Measurements from ENCODE around the gene AK9.
"Not testable (repeated sequence)": the region's sequence is repeated elsewhere in the genome, so short reads cannot be mapped to it uniquely, and the experiment has no call there.

The AK9 gene

DNA sequence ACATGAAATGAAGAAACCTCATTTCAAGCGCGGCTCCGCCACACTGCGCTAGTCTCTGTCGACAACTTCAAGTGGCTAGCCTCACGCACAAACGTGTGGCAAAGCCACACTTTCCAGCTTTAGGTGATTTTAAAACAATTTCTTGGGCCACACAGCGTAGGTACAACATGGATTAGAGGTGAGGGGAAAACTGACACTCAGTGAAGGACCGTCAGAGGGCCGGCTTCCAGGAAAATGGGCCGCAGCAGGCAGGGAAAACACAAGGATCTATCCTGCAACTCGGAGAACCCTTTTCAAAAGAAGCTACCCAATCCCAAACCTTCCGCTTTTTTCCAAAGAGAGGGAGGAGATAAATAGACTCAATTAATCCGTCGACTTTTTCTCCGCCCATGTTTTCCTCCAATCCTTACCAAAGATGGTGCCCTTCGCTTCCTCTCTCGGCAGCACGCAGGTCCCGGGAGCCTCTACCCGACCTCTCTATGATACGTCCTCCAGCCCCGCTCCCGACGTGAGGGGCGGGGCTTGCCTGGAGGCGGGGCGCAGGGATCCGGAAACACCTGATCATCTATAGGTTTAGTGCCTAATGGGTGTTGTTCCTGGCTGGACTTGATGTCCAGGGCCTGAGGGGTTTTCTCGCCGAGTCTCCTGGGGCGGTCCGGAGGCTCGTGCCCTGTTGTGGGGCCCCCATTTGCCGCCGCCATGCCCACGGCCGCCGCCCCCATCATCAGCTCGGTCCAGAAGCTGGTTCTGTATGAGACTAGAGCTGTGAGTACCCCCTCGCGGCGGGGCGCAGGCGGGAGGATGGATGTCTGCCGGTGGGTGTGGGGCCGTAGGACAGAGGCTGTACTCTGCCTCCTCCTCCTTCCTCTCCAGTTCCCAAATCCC lies at the start of gene AK9, which contains the start of gene FIG4:
Gene AK9, minus strand, starts transcription at position 466 of the 885 bp plus-strand sequence. CDS start 15,457 bp downstream, outside the sequence.
Gene FIG4, plus strand, starts transcription at position 560 of the 885 bp plus-strand sequence. Its CDS starts 140 bp downstream, at position 700.
- TF ChIP-seq, protein P1, sequence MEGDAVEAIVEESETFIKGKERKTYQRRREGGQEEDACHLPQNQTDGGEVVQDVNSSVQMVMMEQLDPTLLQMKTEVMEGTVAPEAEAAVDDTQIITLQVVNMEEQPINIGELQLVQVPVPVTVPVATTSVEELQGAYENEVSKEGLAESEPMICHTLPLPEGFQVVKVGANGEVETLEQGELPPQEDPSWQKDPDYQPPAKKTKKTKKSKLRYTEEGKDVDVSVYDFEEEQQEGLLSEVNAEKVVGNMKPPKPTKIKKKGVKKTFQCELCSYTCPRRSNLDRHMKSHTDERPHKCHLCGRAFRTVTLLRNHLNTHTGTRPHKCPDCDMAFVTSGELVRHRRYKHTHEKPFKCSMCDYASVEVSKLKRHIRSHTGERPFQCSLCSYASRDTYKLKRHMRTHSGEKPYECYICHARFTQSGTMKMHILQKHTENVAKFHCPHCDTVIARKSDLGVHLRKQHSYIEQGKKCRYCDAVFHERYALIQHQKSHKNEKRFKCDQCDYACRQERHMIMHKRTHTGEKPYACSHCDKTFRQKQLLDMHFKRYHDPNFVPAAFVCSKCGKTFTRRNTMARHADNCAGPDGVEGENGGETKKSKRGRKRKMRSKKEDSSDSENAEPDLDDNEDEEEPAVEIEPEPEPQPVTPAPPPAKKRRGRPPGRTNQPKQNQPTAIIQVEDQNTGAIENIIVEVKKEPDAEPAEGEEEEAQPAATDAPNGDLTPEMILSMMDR (IDR thresholded peaks at IDR 0.05; ENCODE audit: borderline replicate concordance, control extremely low read depth, extremely low read depth, insufficient read depth, missing control alignments), result no peak
- DNase-seq (ENCODE audit: low spot score), result peak; percentile 91
- in situ Hi-C loops (cut with MboI; ENCODE audit: low sequenced_read_pairs, unreplicated experiment), result no loop called here

DNA sequence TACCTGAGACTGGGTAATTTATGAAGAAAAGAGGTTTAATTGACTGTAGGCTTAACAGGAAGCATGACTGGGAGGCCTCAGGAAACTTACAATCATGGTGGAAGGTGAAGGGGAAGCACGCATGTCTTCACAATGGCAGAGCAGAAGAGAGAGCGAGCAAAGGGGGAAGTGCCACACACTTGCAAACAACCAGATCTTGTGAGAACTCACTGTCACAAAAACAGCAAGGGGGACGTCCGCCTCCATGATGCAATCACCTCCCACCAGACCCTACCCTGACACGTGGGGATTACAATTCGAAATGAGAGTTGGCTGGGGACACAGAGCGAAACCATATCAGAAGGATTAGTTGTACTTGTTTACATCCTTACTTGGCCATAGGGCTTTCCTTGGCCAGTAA lies 49.8 kb upstream of the AK9 start:
- in situ Hi-C loops (cut with MboI; ENCODE audit: low sequenced_read_pairs, unreplicated experiment), result no loop called here
- DNase-seq (ENCODE audit: low spot score), result no peak
- TF ChIP-seq, protein P1 (IDR thresholded peaks at IDR 0.05; ENCODE audit: borderline replicate concordance, control extremely low read depth, extremely low read depth, insufficient read depth, missing control alignments), result no peak

DNA sequence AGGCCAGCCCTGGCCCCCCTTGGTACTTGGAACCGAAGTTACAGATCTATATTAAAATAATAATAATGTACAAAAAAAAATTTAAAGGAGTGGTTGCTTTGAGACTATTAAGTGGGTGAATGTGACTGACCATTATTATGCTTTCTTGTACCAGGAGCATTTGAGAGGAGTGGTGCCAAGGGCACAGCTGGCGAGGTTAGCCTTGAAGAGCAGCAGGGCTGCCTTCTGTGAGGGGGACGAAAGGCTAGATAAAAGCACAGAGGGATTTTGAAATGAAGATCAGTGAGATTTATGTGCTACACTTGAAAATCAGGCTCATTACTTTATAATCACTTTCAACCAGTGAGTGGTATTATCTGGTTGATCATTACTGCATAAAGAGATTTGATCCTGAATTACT lies 48.7 kb upstream of the AK9 start:
- DNase-seq (ENCODE audit: low spot score), result no peak
- in situ Hi-C loops (cut with MboI; ENCODE audit: low sequenced_read_pairs, unreplicated experiment), result no loop called here
- TF ChIP-seq, protein P1 (IDR thresholded peaks at IDR 0.05; ENCODE audit: borderline replicate concordance, control extremely low read depth, extremely low read depth, insufficient read depth, missing control alignments), result no peak

DNA sequence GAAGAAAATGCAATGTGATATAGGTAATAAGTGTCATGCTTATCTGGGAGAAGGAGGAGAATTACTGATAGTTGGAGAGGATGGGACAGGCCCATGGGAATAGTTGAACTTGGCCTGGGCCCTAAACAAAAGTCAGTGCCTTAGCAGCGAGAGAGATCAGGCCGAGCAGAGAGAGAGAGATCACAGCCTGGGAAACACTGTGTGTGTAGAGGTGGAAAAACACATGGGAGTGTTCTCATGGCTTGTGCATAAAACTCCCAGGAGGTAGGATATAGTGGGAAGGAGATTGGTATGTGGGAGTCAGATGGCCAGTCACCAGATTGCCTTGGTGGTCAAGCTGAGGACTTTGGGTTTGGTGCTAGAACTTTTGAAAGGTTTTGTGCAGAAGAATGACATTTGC lies 47.7 kb upstream of the AK9 start:
- TF ChIP-seq, protein P1 (IDR thresholded peaks at IDR 0.05; ENCODE audit: borderline replicate concordance, control extremely low read depth, extremely low read depth, insufficient read depth, missing control alignments), result no peak
- no peak for DNase-seq (ENCODE audit: low spot score)
- in situ Hi-C loops (cut with MboI; ENCODE audit: low sequenced_read_pairs, unreplicated experiment), result no loop called here

DNA sequence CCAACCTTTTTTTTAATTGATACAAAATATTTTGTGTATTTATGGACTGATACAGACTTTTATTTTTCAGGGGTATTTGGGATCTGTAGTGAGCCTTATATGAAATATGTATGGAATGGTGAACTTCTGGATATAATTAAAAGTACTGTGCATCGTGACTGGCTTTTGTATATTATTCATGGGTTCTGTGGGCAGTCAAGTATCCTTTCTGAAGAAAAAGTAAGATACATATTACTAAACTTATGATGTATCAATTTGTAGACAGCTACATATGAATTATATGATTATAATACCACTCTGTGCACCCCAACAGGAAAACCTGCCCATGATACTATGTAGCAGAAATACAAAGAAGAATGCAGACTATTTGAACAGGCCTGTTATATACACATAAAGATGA lies 47.3 kb upstream of the AK9 start:
- no peak for DNase-seq (ENCODE audit: low spot score)
- in situ Hi-C loops (cut with MboI; ENCODE audit: low sequenced_read_pairs, unreplicated experiment), result no loop called here
- TF ChIP-seq, protein P1 (IDR thresholded peaks at IDR 0.05; ENCODE audit: borderline replicate concordance, control extremely low read depth, extremely low read depth, insufficient read depth, missing control alignments), result no peak

DNA sequence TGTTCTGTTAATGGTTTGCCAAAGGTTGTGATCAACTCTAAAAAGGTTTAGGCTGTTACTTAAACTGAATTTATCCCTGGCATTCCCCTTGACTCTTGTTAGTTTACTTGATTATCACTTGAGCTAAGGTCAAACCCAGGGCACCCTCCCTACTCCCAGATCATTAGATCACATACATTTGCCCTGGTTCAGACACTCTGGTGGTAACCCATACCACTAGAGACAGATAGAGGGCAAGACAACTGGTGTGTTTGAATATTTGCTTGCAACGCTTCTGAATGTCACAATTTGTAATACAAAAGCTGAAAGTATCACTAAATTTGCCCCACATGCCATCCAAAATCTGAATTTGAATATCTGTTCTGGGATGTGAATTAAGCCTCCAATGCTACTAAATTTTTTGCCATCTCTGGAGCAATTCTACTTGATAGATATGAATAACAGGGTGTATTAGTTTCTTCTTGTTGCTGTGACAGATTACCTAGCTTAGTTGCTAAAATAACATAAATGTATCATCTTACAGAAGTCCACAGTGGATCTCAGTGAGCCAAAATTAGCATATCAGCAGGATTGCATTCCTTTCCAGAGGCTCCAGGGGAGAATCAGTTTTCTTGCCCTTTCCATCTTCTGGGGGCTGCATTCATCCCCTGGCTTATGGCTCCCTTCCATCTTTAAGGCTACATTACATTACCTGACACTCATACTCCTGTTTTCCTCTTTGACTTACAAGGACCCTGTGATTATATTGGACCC lies 45.4 kb upstream of the AK9 start:
- in situ Hi-C loops (cut with MboI; ENCODE audit: low sequenced_read_pairs, unreplicated experiment), result no loop called here
- TF ChIP-seq, protein P1 (IDR thresholded peaks at IDR 0.05; ENCODE audit: borderline replicate concordance, control extremely low read depth, extremely low read depth, insufficient read depth, missing control alignments), result no peak
- DNase-seq (ENCODE audit: low spot score), result no peak

DNA sequence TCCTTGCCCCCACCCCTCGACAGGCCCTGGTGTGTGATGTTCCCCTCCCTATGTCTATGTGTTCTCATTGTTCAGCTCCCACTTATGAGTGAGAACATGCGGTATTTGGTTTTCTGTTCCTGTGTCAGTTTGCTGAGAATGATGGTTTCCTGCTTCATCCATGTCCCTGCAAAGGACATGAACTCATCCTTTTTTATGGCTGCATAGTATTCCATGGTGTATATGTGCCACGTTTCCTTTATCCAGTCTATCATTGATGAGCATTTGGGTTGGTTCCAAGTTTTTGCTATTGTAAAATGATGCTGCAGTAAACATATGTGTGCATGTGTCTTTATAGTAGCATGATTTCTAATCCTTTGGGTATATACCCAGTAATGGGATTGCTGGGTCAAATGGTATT lies 34.2 kb upstream of the AK9 start:
- DNase-seq (ENCODE audit: low spot score); in situ Hi-C loops (cut with MboI; ENCODE audit: low sequenced_read_pairs, unreplicated experiment): not testable (repeated sequence)
